ENCODE results near the gene LHX4. TPM values are rescaled to one million over a fixed set of nuclear protein-coding genes. Genes with fewer than 3 reads are reported as not detected.

Gene LHX4
- total and polyA plus RNA-seq, 2 of the 8 experiments (the other 6 are each of a cell fraction or from before 2014, with no cell fraction given) = 0.85 to 4.9 TPM

DNA sequence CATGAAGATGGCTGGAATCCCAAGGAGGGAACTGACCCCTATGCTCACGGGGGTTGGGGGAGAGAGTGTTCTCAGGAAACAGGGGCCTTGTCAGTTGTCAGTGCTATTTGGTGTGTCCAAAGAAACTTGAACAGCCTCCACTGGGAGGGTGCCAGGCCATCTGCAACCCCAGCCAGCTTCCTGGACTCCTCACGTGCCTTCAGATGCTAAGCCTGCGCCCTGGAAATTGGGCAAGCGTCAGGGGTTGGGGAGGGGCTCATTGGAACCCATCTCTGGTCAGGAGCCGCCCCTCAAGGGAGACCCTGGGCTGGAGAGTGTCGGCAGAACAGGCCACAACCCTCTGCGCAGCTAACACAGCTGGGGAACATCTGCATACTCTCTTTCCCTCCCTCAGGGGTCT lies 13.1 kb upstream of the LHX4 start:
- Histone ChIP-seq H3K9ac (replicated peaks in 1 of 4; ENCODE audit: extremely low read depth in 1 of 4, low read depth in 3 of 4, low read length in 3 of 4) (no peak overlapping the region), H2BK20ac (ENCODE audit: low read length) (no peak overlapping the region), H2BK15ac (ENCODE audit: low read length) (no peak overlapping the region), H3K4me2 (ENCODE audit: insufficient read depth in 1 of 2, low read depth in 2 of 2, low read length in 2 of 2) (no peak overlapping the region), H2BK12ac (ENCODE audit: low read depth, low read length) (no peak overlapping the region), H4K8ac (ENCODE audit: extremely low read depth, insufficient read depth, low read length) (no peak overlapping the region), H3K79me1 (ENCODE audit: low read depth, low read length) (no peaks in the 10 kb centered on the region), H3K36me3 (ENCODE audit: control insufficient read depth in 2 of 4, insufficient read depth in 4 of 4, low read length in 3 of 4) (no peaks in the 10 kb centered on the region), H3K18ac (ENCODE audit: extremely low read depth, low read length) (no peak overlapping the region), H3K23ac (ENCODE audit: insufficient read length) (no peak overlapping the region), H3K4me3 (ENCODE audit: extremely low read depth in 1 of 4, insufficient read depth in 2 of 4, low read depth in 3 of 4, low read length in 4 of 4) (no peak overlapping the region), H2AFZ (ENCODE audit: low read length) (no peak overlapping the region), H3K27ac (ENCODE audit: low read depth, low read length) (no peak overlapping the region), H2BK5ac (ENCODE audit: low read depth, low read length) (no peak overlapping the region), H3K79me2 (ENCODE audit: control insufficient read depth in 1 of 2, insufficient read depth in 2 of 2, low read length in 2 of 2) (no peaks in the 10 kb centered on the region), H3K56ac (replicated peaks; ENCODE audit: insufficient read length, low read depth, low read length) (no peak overlapping the region), H2BK120ac (replicated peaks; ENCODE audit: low read depth, low read length) (no peak overlapping the region), H3K27me3 (replicated peaks in 1 of 4; ENCODE audit: control insufficient read depth in 3 of 4, extremely low read depth in 1 of 4, insufficient read depth in 3 of 4, low read length in 3 of 4) (peaks cover 0 to 5% (median 0%) of the 10 kb centered on the region in 4 experiments; a peak in 3 of 7 replicates), H3K4ac (replicated peaks; ENCODE audit: insufficient read length, low read depth, low read length) (no peak overlapping the region), H4K5ac (ENCODE audit: insufficient read length, low read depth, low read length) (no peak overlapping the region), H2AK5ac (ENCODE audit: low read depth, low read length) (no peak overlapping the region), H4K91ac (replicated peaks; ENCODE audit: insufficient read length, low read length) (no peak overlapping the region), H3K9me3 (ENCODE audit: insufficient read depth in 2 of 2, low read depth in 1 of 2, low read length in 1 of 2) (no peaks in the 10 kb centered on the region), H3K4me1 (replicated peaks in 1 of 4; ENCODE audit: control insufficient read depth in 3 of 4, insufficient read depth in 4 of 4, low read length in 3 of 4) (peaks cover 0 to 4% (median 0%) of the 10 kb centered on the region in 4 experiments; a peak in 1 of 7 replicates), H3K23me2 (ENCODE audit: low read depth, low read length) (no peaks in the 10 kb centered on the region), H4K20me1 (replicated peaks in 1 of 2; ENCODE audit: control insufficient read depth in 1 of 2, insufficient read depth in 2 of 2, low read length in 2 of 2) (no peaks in the 10 kb centered on the region), H3K14ac (ENCODE audit: insufficient read length) (no peak overlapping the region)
- 92% methylated on average over 7 of the region's 7 CpGs; no CpG with 5 or more reads in 1 of the 2 experiments for WGBS, 2 experiments (ENCODE audit: extremely low coverage in 1 of 2, insufficient coverage in 1 of 2, insufficient read length in 1 of 2, insufficient replicate concordance in 2 of 2, low coverage in 1 of 2, low lambda C conversion rate in 2 of 2, missing lambda C conversion rate in 1 of 2)
- ChIA-PET POLR2A (ENCODE audit: partially characterized antibody) (interaction anchor here (0.6 to 1.2 kb wide), 2 partner anchors 14 to 301 kb away, joined by 3 read pairs; no protein-coding TSS in a partner anchor), CTCF (ENCODE audit: partially characterized antibody) (interaction anchor here (0.7 to 12.4 kb wide), 13 partner anchors 9 to 199 kb away, joined by 3 to 149 read pairs (median 4); no protein-coding TSS in a partner anchor)
- FAIRE-seq = no peak
- DNase-seq (ENCODE audit: low read depth in 1 of 2, low spot score in 2 of 2) = no peak
- TF ChIP-seq HDAC2 (IDR thresholded peaks at IDR 0.05; ENCODE audit: borderline replicate concordance in 1 of 2, low read depth in 2 of 2, low read length in 2 of 2) = no peak
- TF ChIP-seq SIX5 (IDR thresholded peaks at IDR 0.05; ENCODE audit: low read depth, low read length) = no peak
- no peak for TF ChIP-seq KDM5A (IDR thresholded peaks at IDR 0.05; ENCODE audit: low read length)
- TF ChIP-seq, protein P1, sequence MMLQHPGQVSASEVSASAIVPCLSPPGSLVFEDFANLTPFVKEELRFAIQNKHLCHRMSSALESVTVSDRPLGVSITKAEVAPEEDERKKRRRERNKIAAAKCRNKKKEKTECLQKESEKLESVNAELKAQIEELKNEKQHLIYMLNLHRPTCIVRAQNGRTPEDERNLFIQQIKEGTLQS (IDR thresholded peaks at IDR 0.05; ENCODE audit: insufficient read depth, low read depth, low read length) = no peak
- no peak for TF ChIP-seq JUND (IDR thresholded peaks at IDR 0.05; ENCODE audit: low read length)
- no peak for TF ChIP-seq CBX5 (IDR thresholded peaks at IDR 0.05; ENCODE audit: low read depth, low read length)
- TF ChIP-seq, protein P2, sequence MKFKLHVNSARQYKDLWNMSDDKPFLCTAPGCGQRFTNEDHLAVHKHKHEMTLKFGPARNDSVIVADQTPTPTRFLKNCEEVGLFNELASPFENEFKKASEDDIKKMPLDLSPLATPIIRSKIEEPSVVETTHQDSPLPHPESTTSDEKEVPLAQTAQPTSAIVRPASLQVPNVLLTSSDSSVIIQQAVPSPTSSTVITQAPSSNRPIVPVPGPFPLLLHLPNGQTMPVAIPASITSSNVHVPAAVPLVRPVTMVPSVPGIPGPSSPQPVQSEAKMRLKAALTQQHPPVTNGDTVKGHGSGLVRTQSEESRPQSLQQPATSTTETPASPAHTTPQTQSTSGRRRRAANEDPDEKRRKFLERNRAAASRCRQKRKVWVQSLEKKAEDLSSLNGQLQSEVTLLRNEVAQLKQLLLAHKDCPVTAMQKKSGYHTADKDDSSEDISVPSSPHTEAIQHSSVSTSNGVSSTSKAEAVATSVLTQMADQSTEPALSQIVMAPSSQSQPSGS (IDR thresholded peaks at IDR 0.05; ENCODE audit: low read length) = no peak
- no peak for TF ChIP-seq CREB1 (IDR thresholded peaks at IDR 0.05)
- TF ChIP-seq RXRA (IDR thresholded peaks at IDR 0.05; ENCODE audit: insufficient read depth, low read depth, low read length) = no peak
- no peak for TF ChIP-seq EZH2 (IDR thresholded peaks at IDR 0.05; ENCODE audit: low read depth, low read length, severe bottlenecking)
- TF ChIP-seq NANOG (IDR thresholded peaks at IDR 0.05; ENCODE audit: insufficient read depth, low read depth, low read length, poor library complexity, severe bottlenecking) = no peak

All from H1 (cell line).